H1 (cell line): ENCODE results near the gene PPP2R2D. TPM values are rescaled to one million over a fixed set of nuclear protein-coding genes. Genes with fewer than 3 reads are reported as not detected.
"Not testable (repeated sequence)": the region's sequence is repeated elsewhere in the genome, so short reads cannot be mapped to it uniquely, and the experiment has no call there.

ENCODE experiments used
- CTCF ChIA-PET: fragments of 300-600 bp; sonication (Branson Sonifier 250); formaldehyde crosslinking; loops from one replicate; lab custom pipeline; 2021; ENCODE audit not compliant: partially characterized antibody; lab: Charles Lee
- POLR2A ChIA-PET: fragments of 300-600 bp; sonication (Branson Sonifier 250); formaldehyde crosslinking; loops from one replicate; lab custom pipeline; 2021; ENCODE audit warnings: inconsistent platforms; ENCODE audit not compliant: partially characterized antibody; lab: Charles Lee
- DNase-seq, 2 experiments: peaks; one replicate each; pipeline versions ENCODE4 v3.0.0 to v3.0.0-alpha.2; 2010 to 2022; ENCODE audit warnings: low spot score in 2 of 2, low read depth in 1 of 2, mixed read lengths in 1 of 2
- FAIRE-seq: peaks from 2 replicates; lab custom pipeline; 2011; peaks lifted over from hg19 to GRCh38; lab: Jason Lieb, UNC
- H2AFZ ChIP-seq: 2 replicates; pipeline ENCODE4 v1.8.1; 2012; ENCODE audit warnings: low read length, inconsistent platforms
- H2AK5ac ChIP-seq: 2 replicates; pipeline ENCODE4 v1.6.1; 2013; ENCODE audit warnings: low read depth, low read length
- H2BK120ac ChIP-seq: replicated peaks from 2 replicates; pipeline ENCODE3; 2013; ENCODE audit warnings: low read depth, low read length, inconsistent platforms
- H2BK12ac ChIP-seq: 2 replicates; pipeline ENCODE4 v1.6.1; 2013; ENCODE audit warnings: low read depth, low read length
- H2BK15ac ChIP-seq: 2 replicates; pipeline ENCODE4 v1.6.1; 2013; ENCODE audit warnings: low read length
- H2BK20ac ChIP-seq: 2 replicates; pipeline ENCODE4 v1.6.1; 2013; ENCODE audit warnings: low read length
- H2BK5ac ChIP-seq: 2 replicates; pipeline ENCODE4 v1.6.1; 2013; ENCODE audit warnings: low read depth, low read length
- H3K14ac ChIP-seq: 2 replicates; pipeline ENCODE4 v1.6.1; 2013; ENCODE audit warnings: inconsistent platforms; ENCODE audit not compliant: insufficient read length
- H3K18ac ChIP-seq: 2 replicates; pipeline ENCODE4 v1.6.1; 2013; ENCODE audit warnings: low read length; ENCODE audit errors: extremely low read depth
- H3K23ac ChIP-seq: 2 replicates; pipeline ENCODE4 v1.6.1; 2013; ENCODE audit warnings: inconsistent platforms; ENCODE audit not compliant: insufficient read length
- H3K23me2 ChIP-seq: 2 replicates; pipeline ENCODE4 v1.6.1; 2013; ENCODE audit warnings: low read depth, low read length
- H3K27ac ChIP-seq: 2 replicates; pipeline ENCODE4 v1.6.1; 2011; ENCODE audit warnings: low read depth, low read length, inconsistent platforms
- H3K27me3 ChIP-seq, 4 experiments: replicated peaks in 1 of 4; 1 replicate in 1 of 4; 2 replicates in 3 of 4; pipeline versions ENCODE4 v1.6.1 to v1.8.1; 2011 to 2013; ENCODE audit warnings: low read length in 3 of 4, mild to moderate bottlenecking in 3 of 4, inconsistent platforms in 2 of 4, mixed read lengths in 2 of 4, moderate library complexity in 1 of 4; ENCODE audit not compliant: control insufficient read depth in 3 of 4, insufficient read depth in 3 of 4; ENCODE audit errors: extremely low read depth in 1 of 4
- H3K36me3 ChIP-seq, 4 experiments: 2 replicates each; pipeline versions ENCODE4 v1.6.1 to v1.8.1; 2011 to 2013; ENCODE audit warnings: mild to moderate bottlenecking in 4 of 4, low read length in 3 of 4, moderate library complexity in 2 of 4, control low read depth in 1 of 4, inconsistent platforms in 1 of 4; ENCODE audit not compliant: insufficient read depth in 4 of 4, control insufficient read depth in 2 of 4
- H3K4ac ChIP-seq: replicated peaks from 2 replicates; pipeline ENCODE3; 2013; ENCODE audit warnings: low read length, low read depth, mixed read lengths, inconsistent platforms; ENCODE audit not compliant: insufficient read length
- H3K4me1 ChIP-seq, 4 experiments: replicated peaks in 1 of 4; 1 replicate in 1 of 4; 2 replicates in 3 of 4; pipeline versions ENCODE4 v1.6.1 to v1.8.1; 2011 to 2013; ENCODE audit warnings: low read length in 3 of 4, inconsistent platforms in 2 of 4, mixed read lengths in 1 of 4; ENCODE audit not compliant: insufficient read depth in 4 of 4, control insufficient read depth in 3 of 4
- H3K4me2 ChIP-seq, 2 experiments: 2 replicates each; pipeline versions ENCODE4 v1.6.1 to v1.8.1; 2011 to 2013; ENCODE audit warnings: low read depth in 2 of 2, low read length in 2 of 2, control low read depth in 1 of 2, inconsistent platforms in 1 of 2, mild to moderate bottlenecking in 1 of 2; ENCODE audit not compliant: insufficient read depth in 1 of 2
- H3K4me3 ChIP-seq, 4 experiments: fragments of 200-600, 300-600 bp in 1 of 4; sonication (generic), shearing (Covaris generic), sonication (Bioruptor Twin) in 1 of 4; 2 replicates each; pipeline versions ENCODE4 v1.5.1 to v1.8.1; 2011 to 2016; ENCODE audit warnings: low read length in 4 of 4, low read depth in 3 of 4, control low read depth in 2 of 4, inconsistent platforms in 2 of 4, mild to moderate bottlenecking in 2 of 4, mixed read lengths in 1 of 4, moderate library complexity in 1 of 4; ENCODE audit not compliant: insufficient read depth in 2 of 4; ENCODE audit errors: extremely low read depth in 1 of 4
- H3K56ac ChIP-seq: replicated peaks from 2 replicates; pipeline ENCODE3; 2013; ENCODE audit warnings: low read depth, mild to moderate bottlenecking, mixed read lengths, low read length, inconsistent platforms; ENCODE audit not compliant: insufficient read length
- H3K79me1 ChIP-seq: 2 replicates; pipeline ENCODE4 v1.6.1; 2013; ENCODE audit warnings: low read depth, low read length, control low read depth
- H3K79me2 ChIP-seq, 2 experiments: 2 replicates each; pipeline versions ENCODE4 v1.6.1 to v1.8.1; 2012 to 2013; ENCODE audit warnings: low read length in 2 of 2, mild to moderate bottlenecking in 2 of 2, inconsistent platforms in 1 of 2; ENCODE audit not compliant: insufficient read depth in 2 of 2, control insufficient read depth in 1 of 2
- H3K9ac ChIP-seq, 4 experiments: replicated peaks in 1 of 4; 1 replicate in 1 of 4; 2 replicates in 3 of 4; pipeline versions ENCODE4 v1.6.1 to v1.8.1; 2011 to 2013; ENCODE audit warnings: low read depth in 3 of 4, low read length in 3 of 4, control low read depth in 2 of 4, mild to moderate bottlenecking in 2 of 4, moderate library complexity in 2 of 4, inconsistent platforms in 1 of 4; ENCODE audit errors: extremely low read depth in 1 of 4
- H3K9me3 ChIP-seq, 2 experiments: 2 replicates each; pipeline versions ENCODE4 v1.6.1 to v1.8.1; 2012 to 2013; ENCODE audit warnings: mild to moderate bottlenecking in 2 of 2, moderate library complexity in 2 of 2, control low read depth in 1 of 2, inconsistent platforms in 1 of 2, low read depth in 1 of 2, low read length in 1 of 2, mixed read lengths in 1 of 2; ENCODE audit not compliant: insufficient read depth in 2 of 2
- H4K20me1 ChIP-seq, 2 experiments: replicated peaks in 1 of 2; 2 replicates each; pipeline versions ENCODE3 to v1.8.1; 2011 to 2013; ENCODE audit warnings: inconsistent platforms in 2 of 2, low read length in 2 of 2, mild to moderate bottlenecking in 1 of 2; ENCODE audit not compliant: insufficient read depth in 2 of 2, control insufficient read depth in 1 of 2
- H4K5ac ChIP-seq: 2 replicates; pipeline ENCODE4 v1.6.1; 2013; ENCODE audit warnings: low read length, low read depth, mixed read lengths, inconsistent platforms; ENCODE audit not compliant: insufficient read length
- H4K8ac ChIP-seq: 2 replicates; pipeline ENCODE4 v1.8.0; 2013; ENCODE audit warnings: mild to moderate bottlenecking, moderate library complexity, low read length, inconsistent platforms; ENCODE audit not compliant: insufficient read depth; ENCODE audit errors: extremely low read depth
- H4K91ac ChIP-seq: replicated peaks from 2 replicates; pipeline ENCODE3; 2013; ENCODE audit warnings: low read length, mixed read lengths, inconsistent platforms; ENCODE audit not compliant: insufficient read length
- RAD21 ChIP-seq, 2 experiments: IDR thresholded peaks in 1 of 2; conservative IDR thresholded peaks in 1 of 2; 2 replicates each; pipeline ENCODE4 v1.6.1; 2011; ENCODE audit warnings: low read depth in 2 of 2, low read length in 2 of 2, improper control_type of control experiment in 1 of 2, inconsistent platforms in 1 of 2, mild to moderate bottlenecking in 1 of 2, moderate library complexity in 1 of 2
- WGBS, 2 experiments: shearing (Covaris generic) in 1 of 2; methylation state at CpG; one replicate each; pipeline versions ENCODE4 v1.1.6 to v1.1.7; 2013 to 2015; ENCODE audit warnings: low lambda C conversion rate in 2 of 2, mixed read lengths in 2 of 2, inconsistent platforms in 1 of 2, low coverage in 1 of 2, missing lambda C conversion rate in 1 of 2; ENCODE audit not compliant: insufficient replicate concordance in 2 of 2, insufficient coverage in 1 of 2, insufficient read length in 1 of 2; ENCODE audit errors: extremely low coverage in 1 of 2, missing lambda C conversion rate in 1 of 2; 5-methylcytosine and 5-hydroxymethylcytosine counted together
- polyA plus RNA-seq, 7 experiments: library from polyadenylated mRNA; depleted of rRNA in 3 of 7; stranded (reverse) in 5 of 7; unstranded in 2 of 7; fragments of >200 nt in 5 of 7; fragments of 200-250 nt in 2 of 7; gene quantifications; 1 replicate in 5 of 7; 2 replicates in 1 of 7; 4 replicates in 1 of 7; pipeline versions ENCODE4 v1.2.1 to v1.2.3, GENCODE V29; 2011 to 2013; ENCODE audit warnings: missing spikeins in 2 of 7, mixed read lengths in 2 of 7
- total RNA-seq: library from RNA; stranded (reverse); fragmentation: NEBNext Ultra II Directional; extraction: Animal tissue kit (Norgen Biotek cat#: 25700); gene quantifications from 2 replicates; pipeline ENCODE4 v1.2.1, GENCODE V29; 2021
- TF ChIP-seq, protein P1 (sequence below), 3 experiments: IDR thresholded peaks; 1 replicate in 2 of 3; 2 replicates in 1 of 3; pipeline versions ENCODE4 v1.5.1 to v1.6.1; 2011; ENCODE audit warnings: low read length in 3 of 3, mild to moderate bottlenecking in 3 of 3, inconsistent platforms in 2 of 3, low read depth in 1 of 3, moderate library complexity in 1 of 3; ENCODE audit not compliant: insufficient read depth in 1 of 3; ENCODE audit errors: control extremely low read depth in 1 of 3

The PPP2R2D gene
- total and polyA plus RNA-seq, 2 of the 8 experiments (the other 6 are each of a cell fraction or from before 2014, with no cell fraction given) = 25.4 to 32.8 TPM

DNA sequence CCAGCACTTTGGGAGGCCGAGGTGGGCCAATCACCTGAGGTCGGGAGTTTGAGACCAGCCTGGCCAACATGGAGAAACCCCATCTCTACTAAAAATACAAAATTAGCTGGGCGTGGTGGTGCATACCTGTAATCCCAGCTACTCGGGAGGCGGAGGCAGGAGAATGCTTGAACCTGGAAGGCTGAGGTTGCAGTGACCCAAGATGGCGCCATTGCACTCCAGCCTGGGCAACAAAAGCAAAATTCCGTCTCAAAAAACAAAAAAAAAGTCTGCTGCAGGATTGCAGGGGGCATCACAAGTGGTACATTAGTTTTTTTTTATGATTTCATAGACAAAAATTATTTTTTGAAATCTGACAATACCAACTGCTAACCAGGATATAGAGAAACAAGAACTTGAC is 86.0 kb downstream of the PPP2R2D start:
- POLR2A ChIA-PET = interaction anchor here (0.7 kb wide), 1 partner anchor 37 kb away, joined by 3 read pairs; no protein-coding TSS in a partner anchor
- H3K9me3 ChIP-seq, H3K79me1 ChIP-seq, FAIRE-seq, H4K5ac ChIP-seq, H3K36me3 ChIP-seq, H3K9ac ChIP-seq, H3K23me2 ChIP-seq, H2AFZ ChIP-seq, H2BK20ac ChIP-seq, H4K91ac ChIP-seq, H3K4me3 ChIP-seq, H3K23ac ChIP-seq, DNase-seq, H3K27ac ChIP-seq, H3K4me2 ChIP-seq, H3K14ac ChIP-seq, H2BK12ac ChIP-seq, H3K4ac ChIP-seq, H2BK15ac ChIP-seq, H4K8ac ChIP-seq, H2BK120ac ChIP-seq, H2AK5ac ChIP-seq, H3K18ac ChIP-seq, H3K79me2 ChIP-seq, H3K4me1 ChIP-seq, H4K20me1 ChIP-seq, H3K56ac ChIP-seq, H2BK5ac ChIP-seq: not testable (repeated sequence)
- WGBS, 2 experiments = 91% methylated on average over 7 of the region's 7 CpGs; no CpG with 5 or more reads in 1 of the 2 experiments
- CTCF ChIA-PET = interaction anchor here (0.6 to 3.1 kb wide), 4 partner anchors 11 to 35 kb away, joined by 4 to 15 read pairs (median 5); no protein-coding TSS in a partner anchor
- H3K27me3 ChIP-seq = peaks cover 8 to 20% (median 17%) of the 10 kb centered on the region in 4 experiments
- TF ChIP-seq, protein P1, sequence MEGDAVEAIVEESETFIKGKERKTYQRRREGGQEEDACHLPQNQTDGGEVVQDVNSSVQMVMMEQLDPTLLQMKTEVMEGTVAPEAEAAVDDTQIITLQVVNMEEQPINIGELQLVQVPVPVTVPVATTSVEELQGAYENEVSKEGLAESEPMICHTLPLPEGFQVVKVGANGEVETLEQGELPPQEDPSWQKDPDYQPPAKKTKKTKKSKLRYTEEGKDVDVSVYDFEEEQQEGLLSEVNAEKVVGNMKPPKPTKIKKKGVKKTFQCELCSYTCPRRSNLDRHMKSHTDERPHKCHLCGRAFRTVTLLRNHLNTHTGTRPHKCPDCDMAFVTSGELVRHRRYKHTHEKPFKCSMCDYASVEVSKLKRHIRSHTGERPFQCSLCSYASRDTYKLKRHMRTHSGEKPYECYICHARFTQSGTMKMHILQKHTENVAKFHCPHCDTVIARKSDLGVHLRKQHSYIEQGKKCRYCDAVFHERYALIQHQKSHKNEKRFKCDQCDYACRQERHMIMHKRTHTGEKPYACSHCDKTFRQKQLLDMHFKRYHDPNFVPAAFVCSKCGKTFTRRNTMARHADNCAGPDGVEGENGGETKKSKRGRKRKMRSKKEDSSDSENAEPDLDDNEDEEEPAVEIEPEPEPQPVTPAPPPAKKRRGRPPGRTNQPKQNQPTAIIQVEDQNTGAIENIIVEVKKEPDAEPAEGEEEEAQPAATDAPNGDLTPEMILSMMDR (IDR thresholded peaks at IDR 0.05; ENCODE audit: control extremely low read depth in 1 of 3, insufficient read depth in 1 of 3, low read depth in 1 of 3, low read length in 3 of 3) = 0 out of 4 replicates have a peak, but pooled peaks of 1 of the 3 experiments have one; percentile 5
- TF ChIP-seq RAD21 (IDR thresholded peaks at IDR 0.05 in 1 of 2, conservative IDR thresholded peaks at IDR 0.05 in 1 of 2; ENCODE audit: low read depth in 2 of 2, low read length in 2 of 2) = peak; percentile 23 to 44; a peak in 1 of 4 replicates
